Endothelial cell (in vitro differentiated cells): ENCODE measurements around the gene GGCT. TPM values are rescaled to one million over a fixed set of nuclear protein-coding genes. Genes with fewer than 3 reads are reported as not detected.
"Not testable (repeated sequence)": the region's sequence is repeated elsewhere in the genome, so short reads cannot be mapped to it uniquely, and the experiment has no call there.

ENCODE experiments used
- DNase-seq: peaks from one replicate; pipeline ENCODE4 v3.0.0; 2021; ENCODE audit warnings: low spot score
- H3K27ac Mint-ChIP-seq: one replicate; pipeline ENCODE4 v1.8.0; 2021; ENCODE audit warnings: mixed read lengths, inconsistent platforms; ENCODE audit not compliant: unreplicated experiment
- H3K27me3 Mint-ChIP-seq: one replicate; pipeline ENCODE4 v1.8.0; 2021; ENCODE audit warnings: mild to moderate bottlenecking, moderate library complexity, mixed read lengths, inconsistent platforms; ENCODE audit not compliant: unreplicated experiment
- H3K36me3 Mint-ChIP-seq: one replicate; pipeline ENCODE4 v1.8.0; 2021; ENCODE audit warnings: mild to moderate bottlenecking, low read depth, mixed read lengths, inconsistent platforms; ENCODE audit not compliant: unreplicated experiment
- H3K4me1 Mint-ChIP-seq: one replicate; pipeline ENCODE4 v1.8.0; 2021; ENCODE audit warnings: mild to moderate bottlenecking, mixed read lengths, inconsistent platforms; ENCODE audit not compliant: unreplicated experiment
- H3K4me3 Mint-ChIP-seq: one replicate; pipeline ENCODE4 v1.8.0; 2021; ENCODE audit warnings: mild to moderate bottlenecking, mixed read lengths, inconsistent platforms; ENCODE audit not compliant: unreplicated experiment
- H3K9me3 Mint-ChIP-seq: one replicate; pipeline ENCODE4 v1.8.0; 2021; ENCODE audit warnings: mixed read lengths, inconsistent platforms; ENCODE audit not compliant: unreplicated experiment
- CTCF ChIP-seq: fragments of 200-600 bp; sonication (generic); IDR thresholded peaks from one replicate; pipeline ENCODE4 v1.5.0; 2021; ENCODE audit warnings: antibody characterized with exemption; ENCODE audit not compliant: unreplicated experiment
- total RNA-seq: library from RNA; stranded (reverse); fragmentation: NEBNext Ultra II Directional; extraction: Animal tissue kit (Norgen Biotek cat#: 25700); gene quantifications from one replicate; pipeline ENCODE4 v1.2.1, GENCODE V29; 2021; ENCODE audit not compliant: unreplicated experiment

GGCT gene
- total RNA-seq, 1 donor from 2014 or later: 34.0 TPM

GRCh38 chr7:30510124-30511075, 5.8 kb upstream of the GGCT start:
- Mint-ChIP-seq H3K9me3 (no peaks in the 10 kb centered on the region), H3K4me1 (peaks cover 5% of the 10 kb centered on the region), H3K4me3 (no peak overlapping the region), H3K27me3 (no peaks in the 10 kb centered on the region), H3K27ac (no peak overlapping the region), H3K36me3 (no peaks in the 10 kb centered on the region)
- peak; percentile 80 for TF ChIP-seq CTCF
- peak; percentile 29 for DNase-seq

- not testable (repeated sequence) for H3K27me3 Mint-ChIP-seq, H3K27ac Mint-ChIP-seq, H3K9me3 Mint-ChIP-seq, DNase-seq, H3K36me3 Mint-ChIP-seq, H3K4me3 Mint-ChIP-seq
- H3K4me1 Mint-ChIP-seq: peaks cover 11% of the 10 kb centered on the region
Measured at GRCh38 chr7:30509171-30509857, 4.7 kb upstream of the GGCT start.

GRCh38 chr7:30507346-30507900, 2.8 kb upstream of the GGCT start:
- H3K36me3 Mint-ChIP-seq, H3K27me3 Mint-ChIP-seq, H3K9me3 Mint-ChIP-seq, DNase-seq, H3K27ac Mint-ChIP-seq: not testable (repeated sequence)
- peaks cover 16% of the 10 kb centered on the region for H3K4me1 Mint-ChIP-seq
- peak overlapping the region; percentile 11 for H3K4me3 Mint-ChIP-seq

- Mint-ChIP-seq H3K4me1 (peaks cover 16% of the 10 kb centered on the region), H3K4me3 (peak overlapping the region; percentile 94), H3K36me3 (peaks cover 5% of the 10 kb centered on the region), H3K27ac (peak overlapping the region; percentile 39), H3K9me3 (no peaks in the 10 kb centered on the region), H3K27me3 (no peaks in the 10 kb centered on the region)
- DNase-seq: no peak
- no peak for TF ChIP-seq CTCF
Measured at GRCh38 chr7:30505174-30505697, 607 bp upstream of the GGCT start.

- TF ChIP-seq CTCF: no peak
- no peak for DNase-seq
- H3K36me3 Mint-ChIP-seq: peaks cover 5% of the 10 kb centered on the region
Measured at GRCh38 chr7:30503274-30504212, 1.1 kb downstream of the GGCT start.

More at GRCh38 chr7:30503274-30504212, 1.1 kb downstream of the GGCT start:
- H3K27me3 Mint-ChIP-seq: no peaks in the 10 kb centered on the region
- H3K4me1 Mint-ChIP-seq: peaks cover 14% of the 10 kb centered on the region
- peak overlapping the region; percentile 94 for H3K4me3 Mint-ChIP-seq
- no peak overlapping the region for H3K27ac Mint-ChIP-seq
- no peaks in the 10 kb centered on the region for H3K9me3 Mint-ChIP-seq
